Dedifferentiated amniotic fluid mesenchymal stem cell (primary cell): ENCODE data around the gene SMTNL2.
"Not testable (repeated sequence)": the region's sequence is repeated elsewhere in the genome, so short reads cannot be mapped to it uniquely, and the experiment has no call there.

ENCODE experiments used
- DNase-seq: peaks from one replicate; pipeline ENCODE4 v3.0.0-alpha.2; 2016; ENCODE audit errors: extremely low spot score

SMTNL2 gene

GRCh38 chr17:4602041-4602440 is 17.7 kb downstream of the SMTNL2 start:
- no peak for DNase-seq

GRCh38 chr17:4604111-4604644 is 19.8 kb downstream of the SMTNL2 start:
- peak; percentile 51 for DNase-seq

- DNase-seq: not testable (repeated sequence)
These were observed 20.4 kb downstream of the SMTNL2 start for GRCh38 chr17:4604736-4605135.

- no peak for DNase-seq
These were observed 21.5 kb downstream of the SMTNL2 start for GRCh38 chr17:4605826-4606225.

- no peak for DNase-seq
These were observed 23.0 kb downstream of the SMTNL2 start for GRCh38 chr17:4607261-4607741.

DNA sequence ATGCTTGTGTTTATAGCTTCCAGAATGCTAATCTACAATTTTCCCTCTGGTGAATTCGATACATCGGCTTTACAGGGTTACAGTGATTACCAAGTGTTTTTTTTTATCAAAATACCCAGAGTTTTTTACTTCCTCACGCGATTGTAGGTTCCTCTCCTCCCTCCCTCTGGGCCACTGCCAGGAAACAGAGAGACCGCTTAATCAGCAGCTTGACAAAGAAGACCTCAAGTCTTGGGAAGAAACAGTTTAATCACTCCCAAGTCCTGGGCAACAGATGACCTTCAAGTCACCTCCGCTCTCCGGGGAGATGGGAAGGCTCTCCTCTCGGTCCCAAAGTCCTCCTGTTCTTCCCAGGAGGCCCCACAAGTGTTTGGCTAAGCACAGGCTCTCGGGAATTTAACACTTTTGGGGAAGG is 23.5 kb downstream of the SMTNL2 start:
- DNase-seq: peak; percentile 36

GRCh38 chr17:4609761-4610160 is 25.4 kb downstream of the SMTNL2 start:
- no peak for DNase-seq

DNA sequence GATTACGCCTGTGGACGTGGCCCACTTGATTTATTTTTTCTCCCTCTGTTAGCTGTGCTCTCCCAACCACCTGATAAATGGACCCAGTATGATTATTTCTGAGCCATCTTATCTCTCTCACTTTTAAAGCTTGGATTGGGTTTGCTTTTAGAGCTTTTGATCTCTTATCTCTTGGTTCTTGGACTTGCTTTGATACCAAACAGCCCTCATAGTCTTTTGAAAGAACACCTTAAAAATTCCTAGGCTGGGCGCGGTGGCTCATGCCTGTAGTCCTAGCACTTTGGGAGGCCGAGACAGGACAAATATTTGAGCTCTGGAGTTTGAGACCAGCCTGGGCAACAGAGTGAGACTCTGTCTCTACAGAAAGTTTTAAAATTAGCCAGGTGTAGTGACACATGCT is 25.8 kb downstream of the SMTNL2 start:
- no peak for DNase-seq

DNA sequence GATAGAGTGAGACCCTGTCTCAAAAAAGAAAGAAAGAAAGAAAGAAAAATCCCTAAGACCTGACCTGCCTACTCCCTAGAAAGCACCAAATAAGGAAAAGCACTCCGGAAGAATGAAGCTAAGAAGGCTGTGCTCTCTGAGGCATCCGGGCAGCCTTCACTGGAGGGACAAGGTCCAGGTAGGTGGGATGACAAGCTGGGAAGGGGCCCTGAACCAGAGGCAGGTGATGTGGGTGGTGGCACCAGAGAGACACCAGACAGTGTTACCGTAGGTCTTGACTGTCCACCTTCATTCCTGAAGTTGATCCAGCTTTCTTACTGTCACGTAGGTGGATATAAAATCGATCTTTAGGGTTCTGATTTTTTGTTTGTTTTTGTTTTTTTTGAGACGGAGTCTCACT is 26.3 kb downstream of the SMTNL2 start:
- DNase-seq: no peak

DNA sequence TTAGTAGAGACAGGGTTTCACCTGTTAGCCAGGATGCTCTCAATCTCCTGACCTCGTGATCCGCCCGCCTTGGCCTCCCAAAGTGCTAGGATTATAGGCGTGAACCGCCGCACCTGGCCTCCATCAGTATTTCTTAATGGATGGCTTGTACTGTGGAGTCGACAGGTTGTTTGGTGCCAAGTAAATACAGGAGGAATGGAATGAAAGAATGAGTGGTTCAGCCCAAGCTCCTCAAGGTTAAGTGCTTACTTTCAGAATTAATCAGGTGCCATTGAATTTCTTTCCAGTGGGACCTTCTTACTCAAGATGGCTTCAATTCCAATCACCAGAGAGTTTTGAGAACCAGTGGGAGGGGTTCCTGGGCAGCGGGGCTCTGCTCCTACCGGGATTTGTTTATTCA is 32.1 kb downstream of the SMTNL2 start:
- DNase-seq: no peak

- DNase-seq: no peak
These were observed 32.8 kb downstream of the SMTNL2 start for GRCh38 chr17:4617090-4617489.

DNA sequence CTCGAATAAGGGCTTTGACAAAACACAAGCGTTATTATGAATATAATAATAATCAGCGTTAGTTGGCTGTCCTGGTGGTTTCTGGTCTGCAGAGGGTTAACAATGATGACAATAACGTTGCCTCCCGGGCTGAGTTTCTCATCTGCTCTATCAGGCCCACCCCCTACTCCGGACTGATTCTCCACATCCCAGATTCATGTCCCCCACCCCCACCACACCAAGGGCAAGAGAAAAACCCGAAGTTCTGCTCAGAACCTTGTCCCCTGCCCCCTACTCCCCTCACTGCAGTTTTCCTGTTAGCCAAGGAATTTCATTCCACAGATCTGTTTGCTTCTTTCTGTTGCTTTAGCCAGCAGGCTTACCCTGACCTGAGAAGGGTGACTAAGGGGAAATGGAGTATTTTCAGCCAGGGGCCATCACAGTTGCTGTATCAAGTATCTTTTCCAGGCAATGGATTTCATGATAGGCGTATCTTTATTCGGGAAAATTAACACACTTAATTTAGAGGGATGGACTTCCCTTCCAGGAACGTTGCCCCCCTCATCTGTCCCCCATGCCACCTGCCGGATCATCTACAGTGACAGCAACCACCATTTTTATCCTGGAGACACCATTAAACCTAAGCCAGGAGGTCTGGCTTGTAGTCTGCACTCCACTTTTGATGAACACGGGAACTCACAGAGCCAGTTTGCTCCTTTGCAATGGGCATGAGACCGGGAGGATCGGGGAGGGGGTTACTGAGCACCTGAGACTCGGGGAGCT is 33.4 kb downstream of the SMTNL2 start:
- DNase-seq: no peak

GRCh38 chr17:4620531-4621101 is 36.3 kb downstream of the SMTNL2 start:
- no peak for DNase-seq

DNA sequence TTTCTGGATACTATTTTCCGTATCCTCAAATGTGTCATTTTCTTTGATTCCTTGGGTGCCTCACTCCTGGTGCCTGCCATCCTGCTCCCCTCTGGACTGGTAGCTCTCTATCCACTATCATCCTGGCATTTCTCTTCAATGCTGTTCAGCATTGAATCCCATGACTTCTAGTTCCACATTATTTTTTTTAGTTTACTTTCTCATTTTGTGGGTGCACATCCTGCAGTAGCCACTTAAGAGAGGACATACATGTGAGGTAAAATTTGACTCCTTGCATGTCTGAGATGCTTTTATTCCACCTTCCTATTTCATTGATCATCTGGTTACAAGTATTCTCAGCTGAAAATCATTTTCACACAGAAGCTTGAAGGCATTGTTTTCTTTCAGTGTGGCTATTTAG is 38.0 kb downstream of the SMTNL2 start:
- DNase-seq: no peak

- DNase-seq: no peak
These were observed 38.9 kb downstream of the SMTNL2 start for GRCh38 chr17:4623249-4623648.

DNA sequence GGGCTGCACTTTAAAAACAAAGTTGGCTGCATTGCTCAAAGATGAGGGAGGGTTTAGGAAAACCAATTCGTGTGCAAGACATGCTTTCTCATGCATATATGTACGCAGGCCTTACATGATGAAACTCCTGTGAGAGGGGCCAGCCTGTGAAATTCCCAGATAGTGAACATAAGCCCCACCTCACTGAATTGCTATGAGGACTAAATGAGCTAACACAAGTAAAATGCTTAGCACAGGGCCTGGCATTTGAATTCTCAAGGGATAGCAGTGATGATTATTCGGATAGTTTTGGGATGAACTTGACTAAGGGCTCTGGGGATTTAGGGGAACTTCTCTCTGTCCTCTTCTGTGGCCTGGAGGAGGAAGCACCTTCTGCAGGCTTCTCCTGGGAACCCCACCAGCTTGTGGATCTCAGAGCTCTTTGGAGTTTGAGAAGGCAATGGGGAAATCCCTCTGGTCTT is 40.2 kb downstream of the SMTNL2 start:
- DNase-seq: not testable (repeated sequence)

- no peak for DNase-seq
These were observed 40.9 kb downstream of the SMTNL2 start for GRCh38 chr17:4625181-4625617.

DNA sequence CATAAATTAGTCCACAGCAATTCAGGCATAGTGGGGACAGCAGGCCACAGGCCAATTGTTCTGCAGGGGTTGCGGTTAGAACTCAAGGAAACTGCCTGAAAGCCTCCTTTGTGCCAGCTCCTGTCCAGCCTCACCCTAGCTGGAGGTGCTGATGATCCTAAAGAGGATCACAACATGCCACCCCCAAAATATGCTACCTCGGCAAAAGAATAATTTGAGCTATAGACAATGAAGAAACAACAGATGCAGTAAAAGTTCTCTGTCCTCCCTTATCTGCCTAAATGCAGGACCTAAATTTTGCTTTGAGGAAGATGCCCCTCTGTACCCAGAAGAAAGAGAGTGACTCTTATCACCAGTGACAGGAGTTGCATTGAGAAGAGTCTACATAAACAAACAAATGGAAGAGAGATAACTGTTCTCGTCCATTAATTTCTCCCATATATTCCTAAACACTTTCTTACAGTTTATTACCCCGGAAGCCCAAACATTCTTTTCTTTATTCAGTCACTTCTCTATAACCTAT is 42.5 kb downstream of the SMTNL2 start:
- no peak for DNase-seq

GRCh38 chr17:4631431-4631830 is 47.1 kb downstream of the SMTNL2 start:
- no peak for DNase-seq

DNA sequence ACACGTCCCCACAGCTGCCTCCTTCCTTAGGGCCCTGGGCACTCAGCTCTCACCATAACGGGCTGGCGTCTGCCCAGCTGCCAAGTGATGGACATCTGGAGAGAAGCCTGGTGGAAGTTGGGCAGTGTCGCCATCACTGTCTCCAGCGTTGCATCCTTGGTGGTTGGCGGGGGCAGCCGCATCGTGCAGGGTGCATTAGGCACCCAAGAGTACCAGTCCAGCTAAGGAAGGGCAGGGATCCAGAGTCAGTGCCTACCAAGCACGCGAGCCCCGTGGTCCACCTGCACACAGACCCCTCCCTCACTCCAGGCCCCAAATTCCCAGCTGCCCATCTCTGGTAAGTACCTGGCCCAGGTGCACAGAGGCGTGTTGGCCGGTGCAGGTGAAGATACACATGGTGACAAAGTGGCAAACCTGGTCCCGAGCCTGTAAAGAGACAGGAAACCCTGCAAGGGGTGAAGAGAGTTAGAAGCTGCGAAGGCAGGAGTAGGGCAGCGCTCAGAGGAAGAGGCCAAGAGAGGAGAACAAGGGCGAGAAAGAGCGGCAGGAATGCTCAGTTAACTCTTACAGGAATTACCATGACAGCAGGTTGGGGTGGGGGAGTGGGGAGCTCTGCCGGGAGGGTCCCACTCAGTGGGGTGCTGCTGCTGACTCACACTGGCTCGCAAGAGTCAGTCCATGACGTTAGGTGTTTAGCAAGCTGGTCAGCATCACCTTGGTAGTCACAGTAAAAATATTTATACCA is 47.7 kb downstream of the SMTNL2 start:
- DNase-seq: no peak

- no peak for DNase-seq
These were observed 48.2 kb downstream of the SMTNL2 start for GRCh38 chr17:4632581-4632920.

GRCh38 chr17:4633643-4634042 is 49.3 kb downstream of the SMTNL2 start:
- no peak for DNase-seq
